ENCODE data around the gene CIZ1. TPM values are rescaled to one million over a fixed set of nuclear protein-coding genes. Genes with fewer than 3 reads are reported as not detected.
A peak's percentile ranks its signal among the peaks of the same experiment; 100 is the strongest.

The CIZ1 gene
- total and polyA plus RNA-seq, 9 of the 15 experiments (the other 6 are each of a cell fraction or from before 2014, with no cell fraction given) = 6.6 to 329 (median 87.8) TPM

DNA sequence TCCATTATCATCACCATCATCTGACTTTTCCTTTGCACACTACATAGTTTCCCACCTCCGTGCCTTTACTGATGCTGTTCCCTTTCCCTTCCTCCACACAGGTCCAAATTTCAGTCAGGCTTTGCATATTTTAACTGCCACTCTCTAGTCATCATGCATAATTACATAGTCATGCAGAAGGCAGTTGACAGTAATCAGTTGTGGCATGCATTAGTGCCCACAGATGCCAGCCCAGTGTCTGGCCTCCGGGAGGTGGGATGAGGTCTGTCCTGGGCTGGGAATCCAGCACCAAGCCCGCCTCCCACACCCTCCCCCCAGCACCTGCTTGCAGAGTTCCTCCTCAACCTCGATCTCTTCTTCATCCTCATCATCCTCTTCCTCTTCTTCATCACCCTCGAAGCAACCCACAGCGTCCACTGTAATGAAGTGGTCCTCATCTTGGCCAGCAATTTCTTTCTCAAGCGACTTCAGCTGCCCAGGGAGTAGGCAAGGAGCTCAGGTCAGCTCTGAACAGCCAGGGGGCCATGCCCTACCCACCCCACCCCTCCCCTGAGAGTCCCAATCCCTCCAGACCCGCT lies 22.6 kb downstream of the CIZ1 start:
- H3K9me3 ChIP-seq (replicated peaks; ENCODE audit: control insufficient read depth, insufficient read depth, low read depth, low read length) = no peaks in the 10 kb centered on the region
- ATAC-seq (no peak), FAIRE-seq (no peak), DNase-seq (ENCODE audit: extremely low read depth in 1 of 4, low spot score in 3 of 4) (no peak)
- H3K36me3 ChIP-seq (ENCODE audit: control insufficient read depth, insufficient read depth, low read length) = peaks cover 77% of the 10 kb centered on the region
- H4K20me1 ChIP-seq (replicated peaks; ENCODE audit: control insufficient read depth, insufficient read depth, low read length) = peaks cover 9% of the 10 kb centered on the region; the same call in 1 of the 2 replicates
- ChIA-PET POLR2A (interaction anchor here (1.0 to 12.6 kb wide), 6 partner anchors 5 to 21 kb away, joined by 3 to 155 read pairs (median 10); partner anchors contain the start of gene BBLN), CTCF (ENCODE audit: low intra/inter-chr PET ratio) (no interaction called here)
- H3K9me1 ChIP-seq (ENCODE audit: control insufficient read depth, insufficient read depth, low read length) = no peaks in the 10 kb centered on the region
- intact Hi-C loops (cut with micrococcal nuclease) (no loop called here), in situ Hi-C loops (cut with MboI) (no loop called here)
- 75% methylated on average over 8 of the region's 8 CpGs for WGBS (ENCODE audit: insufficient coverage, low coverage, missing lambda C conversion rate)
- H3K4me3 ChIP-seq = no peak overlapping the region
- TSS peak; percentile 50 for BruUV-seq (replicated peaks)
- no peaks in the 10 kb centered on the region for H3K27me3 ChIP-seq (ENCODE audit: control insufficient read depth in 2 of 2, insufficient read depth in 2 of 2, low read length in 2 of 2)
- H3K4me2 ChIP-seq (ENCODE audit: insufficient read depth, low read length) = no peak overlapping the region
- no peaks in the 10 kb centered on the region for H3K79me2 ChIP-seq (ENCODE audit: control insufficient read depth, insufficient read depth, low read length)
- H3K27ac ChIP-seq (ENCODE audit: extremely low read depth, low read depth, low read length) = no peak overlapping the region
- TF ChIP-seq HNRNPLL (IDR thresholded peaks at IDR 0.05; ENCODE audit: low read depth, low read length, poor library complexity, severe bottlenecking) (peak; percentile 12), MED1 (CRISPR knock-in tag; IDR thresholded peaks at IDR 0.05; ENCODE audit: borderline replicate concordance) (no peak), DPF2 (IDR thresholded peaks at IDR 0.05) (no peak), ZNF24 (IDR thresholded peaks at IDR 0.05) (no peak), ZBED1 (IDR thresholded peaks at IDR 0.05) (no peak), HNRNPL (IDR thresholded peaks at IDR 0.05; ENCODE audit: low read depth, low read length) (no peak)
- TF ChIP-seq, protein P1, sequence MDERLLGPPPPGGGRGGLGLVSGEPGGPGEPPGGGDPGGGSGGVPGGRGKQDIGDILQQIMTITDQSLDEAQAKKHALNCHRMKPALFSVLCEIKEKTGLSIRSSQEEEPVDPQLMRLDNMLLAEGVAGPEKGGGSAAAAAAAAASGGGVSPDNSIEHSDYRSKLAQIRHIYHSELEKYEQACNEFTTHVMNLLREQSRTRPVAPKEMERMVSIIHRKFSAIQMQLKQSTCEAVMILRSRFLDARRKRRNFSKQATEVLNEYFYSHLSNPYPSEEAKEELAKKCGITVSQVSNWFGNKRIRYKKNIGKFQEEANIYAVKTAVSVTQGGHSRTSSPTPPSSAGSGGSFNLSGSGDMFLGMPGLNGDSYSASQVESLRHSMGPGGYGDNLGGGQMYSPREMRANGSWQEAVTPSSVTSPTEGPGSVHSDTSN (CRISPR knock-in tag; IDR thresholded peaks at IDR 0.05; ENCODE audit: low read depth) = no peak
- TF ChIP-seq, protein P1 (tag; conservative IDR thresholded peaks at IDR 0.05; ENCODE audit: low read depth) = no peak
- TF ChIP-seq, protein P2, sequence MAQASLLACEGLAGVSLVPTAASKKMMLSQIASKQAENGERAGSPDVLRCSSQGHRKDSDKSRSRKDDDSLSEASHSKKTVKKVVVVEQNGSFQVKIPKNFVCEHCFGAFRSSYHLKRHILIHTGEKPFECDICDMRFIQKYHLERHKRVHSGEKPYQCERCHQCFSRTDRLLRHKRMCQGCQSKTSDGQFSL (CRISPR knock-in tag; IDR thresholded peaks at IDR 0.05) = no peak
- TF ChIP-seq, protein P2 (tag; IDR thresholded peaks at IDR 0.05) = no peak
- TF ChIP-seq, protein P3, sequence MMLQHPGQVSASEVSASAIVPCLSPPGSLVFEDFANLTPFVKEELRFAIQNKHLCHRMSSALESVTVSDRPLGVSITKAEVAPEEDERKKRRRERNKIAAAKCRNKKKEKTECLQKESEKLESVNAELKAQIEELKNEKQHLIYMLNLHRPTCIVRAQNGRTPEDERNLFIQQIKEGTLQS (IDR thresholded peaks at IDR 0.05) = no peak
- TF ChIP-seq, protein P3 (CRISPR knock-in tag; conservative IDR thresholded peaks at IDR 0.05) = no peak
- peaks cover 0 to 16% of the 10 kb centered on the region in 2 experiments; a peak in 3 of 5 replicates for H3K4me1 ChIP-seq (replicated peaks in 1 of 2; ENCODE audit: control insufficient read depth in 2 of 2, insufficient read depth in 2 of 2, low read length in 2 of 2)
- peak overlapping the region in 1 of 2 experiments; percentile 5; a peak in 1 of 4 replicates for H3K9ac ChIP-seq (ENCODE audit: insufficient read depth in 1 of 2, low read depth in 2 of 2, low read length in 2 of 2)
- no peak overlapping the region for H2AFZ ChIP-seq (ENCODE audit: low read depth, low read length)

All from K562 (cell line).